Peyer's patch (tissue), 4 donors: ENCODE results near the gene LUC7L.

ENCODE experiments used
- POLR2A ChIP-seq, 2 donors: fragments of 450-650 bp; IDR thresholded peaks; one replicate each; pipeline ENCODE4 v1.5.1; 2017; ENCODE audit warnings: antibody characterized with exemption in 2 of 2, mild to moderate bottlenecking in 2 of 2, moderate library complexity in 2 of 2
- TF ChIP-seq, protein P1 (sequence below), 6 experiments: fragments of 450-650 bp in 4 of 6; fragments of 200-600 bp in 2 of 6; sonication (generic) in 1 of 6; IDR thresholded peaks; one replicate each; pipeline ENCODE4 v1.5.1; 2017 to 2019; ENCODE audit warnings: antibody characterized with exemption in 6 of 6, mild to moderate bottlenecking in 3 of 6, moderate library complexity in 1 of 6

DNA sequence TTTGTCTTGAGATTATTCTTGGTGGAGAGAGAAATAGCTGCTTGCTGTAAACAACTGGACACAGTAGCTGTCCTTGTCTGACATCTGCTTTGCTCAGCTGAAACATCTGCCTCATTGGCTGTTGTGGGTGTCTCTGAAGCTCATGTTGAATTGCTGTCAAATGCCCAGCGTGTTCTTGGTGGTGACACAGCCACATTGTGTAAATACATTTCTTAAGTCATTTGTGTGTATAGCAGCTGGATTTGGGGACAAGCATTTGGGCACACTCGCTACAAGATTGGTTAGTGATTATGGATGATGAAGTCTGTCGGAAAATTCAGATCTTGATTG is 10.7 kb upstream of the LUC7L start:
- TF ChIP-seq, protein P1, sequence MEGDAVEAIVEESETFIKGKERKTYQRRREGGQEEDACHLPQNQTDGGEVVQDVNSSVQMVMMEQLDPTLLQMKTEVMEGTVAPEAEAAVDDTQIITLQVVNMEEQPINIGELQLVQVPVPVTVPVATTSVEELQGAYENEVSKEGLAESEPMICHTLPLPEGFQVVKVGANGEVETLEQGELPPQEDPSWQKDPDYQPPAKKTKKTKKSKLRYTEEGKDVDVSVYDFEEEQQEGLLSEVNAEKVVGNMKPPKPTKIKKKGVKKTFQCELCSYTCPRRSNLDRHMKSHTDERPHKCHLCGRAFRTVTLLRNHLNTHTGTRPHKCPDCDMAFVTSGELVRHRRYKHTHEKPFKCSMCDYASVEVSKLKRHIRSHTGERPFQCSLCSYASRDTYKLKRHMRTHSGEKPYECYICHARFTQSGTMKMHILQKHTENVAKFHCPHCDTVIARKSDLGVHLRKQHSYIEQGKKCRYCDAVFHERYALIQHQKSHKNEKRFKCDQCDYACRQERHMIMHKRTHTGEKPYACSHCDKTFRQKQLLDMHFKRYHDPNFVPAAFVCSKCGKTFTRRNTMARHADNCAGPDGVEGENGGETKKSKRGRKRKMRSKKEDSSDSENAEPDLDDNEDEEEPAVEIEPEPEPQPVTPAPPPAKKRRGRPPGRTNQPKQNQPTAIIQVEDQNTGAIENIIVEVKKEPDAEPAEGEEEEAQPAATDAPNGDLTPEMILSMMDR (IDR thresholded peaks at IDR 0.05) = no peak
- no peak for TF ChIP-seq POLR2A (IDR thresholded peaks at IDR 0.05)
